Peyer's patch (tissue), 4 donors: ENCODE measurements around the gene NTNG2.

Source experiments
- POLR2A ChIP-seq, 2 donors: fragments of 450-650 bp; IDR thresholded peaks; one replicate each; pipeline ENCODE4 v1.5.1; 2017; ENCODE audit warnings: antibody characterized with exemption in 2 of 2, mild to moderate bottlenecking in 2 of 2, moderate library complexity in 2 of 2
- TF ChIP-seq, protein P1 (sequence below), 6 experiments: fragments of 450-650 bp in 4 of 6; fragments of 200-600 bp in 2 of 6; sonication (generic) in 1 of 6; IDR thresholded peaks; one replicate each; pipeline ENCODE4 v1.5.1; 2017 to 2019; ENCODE audit warnings: antibody characterized with exemption in 6 of 6, mild to moderate bottlenecking in 3 of 6, moderate library complexity in 1 of 6

DNA sequence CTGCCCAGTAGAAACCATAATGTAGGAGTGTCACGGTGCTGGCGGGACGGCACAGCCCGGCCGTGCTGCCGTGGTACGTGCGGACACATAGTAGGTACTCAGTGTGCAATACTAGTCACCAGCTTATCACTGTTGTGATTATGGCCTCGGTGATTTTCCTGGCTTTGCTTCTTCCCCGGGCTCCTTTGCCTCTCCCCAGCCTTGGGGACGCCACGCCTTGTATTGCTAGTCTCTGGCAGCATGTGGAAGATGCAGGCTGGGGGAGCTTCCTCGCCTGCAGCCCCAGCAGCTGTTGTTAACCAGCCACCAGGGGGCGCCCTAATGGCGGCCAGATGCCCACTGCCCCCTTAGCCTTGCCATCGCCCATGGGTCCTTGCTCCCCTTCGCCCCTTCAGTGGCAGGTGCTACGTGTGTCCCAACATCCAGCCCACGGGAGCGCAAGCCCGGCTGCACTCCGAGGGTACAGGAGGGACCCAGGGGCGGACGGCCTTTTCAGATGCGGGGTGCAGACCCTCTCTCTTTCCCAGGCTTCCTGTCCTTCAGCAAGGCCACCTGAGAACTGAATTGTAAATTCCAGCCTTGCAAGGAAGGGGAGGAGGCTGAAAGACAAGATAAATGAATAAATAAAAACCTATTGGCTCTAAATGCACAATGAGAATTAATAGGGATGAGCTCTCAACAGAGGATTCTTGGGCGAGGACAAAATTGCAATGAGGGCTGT, 8.0 kb downstream of the NTNG2 start:
- TF ChIP-seq, protein P1, sequence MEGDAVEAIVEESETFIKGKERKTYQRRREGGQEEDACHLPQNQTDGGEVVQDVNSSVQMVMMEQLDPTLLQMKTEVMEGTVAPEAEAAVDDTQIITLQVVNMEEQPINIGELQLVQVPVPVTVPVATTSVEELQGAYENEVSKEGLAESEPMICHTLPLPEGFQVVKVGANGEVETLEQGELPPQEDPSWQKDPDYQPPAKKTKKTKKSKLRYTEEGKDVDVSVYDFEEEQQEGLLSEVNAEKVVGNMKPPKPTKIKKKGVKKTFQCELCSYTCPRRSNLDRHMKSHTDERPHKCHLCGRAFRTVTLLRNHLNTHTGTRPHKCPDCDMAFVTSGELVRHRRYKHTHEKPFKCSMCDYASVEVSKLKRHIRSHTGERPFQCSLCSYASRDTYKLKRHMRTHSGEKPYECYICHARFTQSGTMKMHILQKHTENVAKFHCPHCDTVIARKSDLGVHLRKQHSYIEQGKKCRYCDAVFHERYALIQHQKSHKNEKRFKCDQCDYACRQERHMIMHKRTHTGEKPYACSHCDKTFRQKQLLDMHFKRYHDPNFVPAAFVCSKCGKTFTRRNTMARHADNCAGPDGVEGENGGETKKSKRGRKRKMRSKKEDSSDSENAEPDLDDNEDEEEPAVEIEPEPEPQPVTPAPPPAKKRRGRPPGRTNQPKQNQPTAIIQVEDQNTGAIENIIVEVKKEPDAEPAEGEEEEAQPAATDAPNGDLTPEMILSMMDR (IDR thresholded peaks at IDR 0.05) = peak; percentile 39 to 82 (median 62)
- TF ChIP-seq POLR2A (IDR thresholded peaks at IDR 0.05) = no peak
